Breast epithelium (tissue), 3 donors: ENCODE measurements around the gene TMEM209.

Source experiments
- POLR2A ChIP-seq: fragments of 450-650 bp; IDR thresholded peaks from one replicate; pipeline ENCODE4 v1.6.1; 2016; ENCODE audit warnings: antibody characterized with exemption, mild to moderate bottlenecking, moderate library complexity
- POLR2AphosphoS5 ChIP-seq, 3 donors: sonication (generic); formaldehyde crosslinking; IDR thresholded peaks; one replicate each; pipeline ENCODE4 v1.6.1; 2017; ENCODE audit warnings: antibody characterized with exemption in 3 of 3
- TF ChIP-seq, protein P1 (sequence below), 3 donors: fragments of 450-650 bp; IDR thresholded peaks; one replicate each; pipeline ENCODE4 v1.5.1; 2016 to 2017; ENCODE audit warnings: antibody characterized with exemption in 3 of 3, mild to moderate bottlenecking in 3 of 3, moderate library complexity in 3 of 3

DNA sequence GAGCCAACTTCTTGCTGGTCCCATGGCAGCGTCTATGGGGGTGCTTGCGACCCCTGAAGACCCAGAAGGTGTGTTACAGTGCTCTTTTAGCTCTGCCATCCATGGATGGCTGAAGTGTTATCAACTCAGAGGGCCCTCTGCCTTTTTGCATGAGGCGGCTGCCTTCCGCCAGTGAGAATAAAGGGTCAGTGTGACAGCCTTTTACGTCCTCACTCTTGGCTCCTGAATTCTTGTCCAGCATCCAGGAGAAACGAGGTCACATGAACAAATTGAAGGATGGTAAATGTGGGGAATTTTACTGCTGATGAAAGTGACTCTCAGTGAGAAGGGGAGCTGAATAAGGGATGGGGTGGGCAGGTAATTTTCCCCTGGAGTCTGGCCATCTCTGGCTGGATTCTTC lies 26.6 kb upstream of the TMEM209 start:
- TF ChIP-seq POLR2A (no peak), POLR2AphosphoS5 (IDR thresholded peaks at IDR 0.05) (no peak)
- TF ChIP-seq, protein P1, sequence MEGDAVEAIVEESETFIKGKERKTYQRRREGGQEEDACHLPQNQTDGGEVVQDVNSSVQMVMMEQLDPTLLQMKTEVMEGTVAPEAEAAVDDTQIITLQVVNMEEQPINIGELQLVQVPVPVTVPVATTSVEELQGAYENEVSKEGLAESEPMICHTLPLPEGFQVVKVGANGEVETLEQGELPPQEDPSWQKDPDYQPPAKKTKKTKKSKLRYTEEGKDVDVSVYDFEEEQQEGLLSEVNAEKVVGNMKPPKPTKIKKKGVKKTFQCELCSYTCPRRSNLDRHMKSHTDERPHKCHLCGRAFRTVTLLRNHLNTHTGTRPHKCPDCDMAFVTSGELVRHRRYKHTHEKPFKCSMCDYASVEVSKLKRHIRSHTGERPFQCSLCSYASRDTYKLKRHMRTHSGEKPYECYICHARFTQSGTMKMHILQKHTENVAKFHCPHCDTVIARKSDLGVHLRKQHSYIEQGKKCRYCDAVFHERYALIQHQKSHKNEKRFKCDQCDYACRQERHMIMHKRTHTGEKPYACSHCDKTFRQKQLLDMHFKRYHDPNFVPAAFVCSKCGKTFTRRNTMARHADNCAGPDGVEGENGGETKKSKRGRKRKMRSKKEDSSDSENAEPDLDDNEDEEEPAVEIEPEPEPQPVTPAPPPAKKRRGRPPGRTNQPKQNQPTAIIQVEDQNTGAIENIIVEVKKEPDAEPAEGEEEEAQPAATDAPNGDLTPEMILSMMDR (IDR thresholded peaks at IDR 0.05) = no peak
